ENCODE data around the gene FGB.
"Not testable (repeated sequence)": the region's sequence is repeated elsewhere in the genome, so short reads cannot be mapped to it uniquely, and the experiment has no call there.

Gene FGB

DNA sequence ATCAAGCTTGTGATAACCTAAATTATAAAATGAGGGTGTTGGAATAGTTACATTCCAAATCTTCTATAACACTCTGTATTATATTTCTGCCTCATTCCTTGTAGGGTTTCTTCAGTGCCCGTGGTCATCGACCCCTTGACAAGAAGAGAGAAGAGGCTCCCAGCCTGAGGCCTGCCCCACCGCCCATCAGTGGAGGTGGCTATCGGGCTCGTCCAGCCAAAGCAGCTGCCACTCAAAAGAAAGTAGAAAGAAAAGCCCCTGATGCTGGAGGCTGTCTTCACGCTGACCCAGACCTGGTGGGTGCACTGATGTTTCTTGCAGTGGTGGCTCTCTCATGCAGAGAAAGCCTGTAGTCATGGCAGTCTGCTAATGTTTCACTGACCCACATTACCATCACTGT, 2.9 kb downstream of the FGB start:
- DNase-seq (ENCODE audit: low read depth in 3 of 3) = no peak

DNA sequence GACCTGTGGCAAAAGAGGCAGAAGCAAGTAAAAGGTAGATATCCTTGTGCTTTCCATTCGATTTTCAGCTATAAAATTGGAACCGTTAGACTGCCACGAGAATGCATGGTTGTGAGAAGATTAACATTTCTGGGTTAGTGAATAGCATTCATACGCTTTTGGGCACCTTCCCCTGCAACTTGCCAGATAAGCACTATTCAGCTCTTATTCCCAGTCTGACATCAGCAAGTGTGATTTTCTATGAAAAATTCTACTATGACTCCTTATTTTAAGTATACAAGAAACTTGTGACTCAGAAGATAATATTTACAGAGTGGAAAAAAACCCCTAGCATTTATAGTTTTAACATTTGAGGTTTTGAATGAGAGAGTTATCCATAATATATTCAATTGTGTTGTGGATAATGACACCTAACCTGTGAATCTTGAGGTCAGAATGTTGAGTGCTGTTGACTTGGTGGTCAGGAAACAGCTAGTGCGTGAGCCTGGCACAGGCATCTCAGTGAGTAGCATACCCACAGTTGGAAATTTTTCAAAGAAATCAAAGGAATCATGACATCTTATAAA, 3.9 kb downstream of the FGB start:
- DNase-seq (ENCODE audit: low read depth in 3 of 3) = no peak

DNA sequence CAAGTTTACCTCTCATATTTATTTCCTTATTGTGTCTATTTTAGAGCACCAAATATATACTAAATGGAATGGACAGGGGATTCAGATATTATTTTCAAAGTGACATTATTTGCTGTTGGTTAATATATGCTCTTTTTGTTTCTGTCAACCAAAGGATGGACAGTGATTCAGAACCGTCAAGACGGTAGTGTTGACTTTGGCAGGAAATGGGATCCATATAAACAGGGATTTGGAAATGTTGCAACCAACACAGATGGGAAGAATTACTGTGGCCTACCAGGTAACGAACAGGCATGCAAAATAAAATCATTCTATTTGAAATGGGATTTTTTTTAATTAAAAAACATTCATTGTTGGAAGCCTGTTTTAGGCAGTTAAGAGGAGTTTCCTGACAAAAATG, 6.2 kb downstream of the FGB start:
- DNase-seq (ENCODE audit: low read depth in 3 of 3) = no peak

DNA sequence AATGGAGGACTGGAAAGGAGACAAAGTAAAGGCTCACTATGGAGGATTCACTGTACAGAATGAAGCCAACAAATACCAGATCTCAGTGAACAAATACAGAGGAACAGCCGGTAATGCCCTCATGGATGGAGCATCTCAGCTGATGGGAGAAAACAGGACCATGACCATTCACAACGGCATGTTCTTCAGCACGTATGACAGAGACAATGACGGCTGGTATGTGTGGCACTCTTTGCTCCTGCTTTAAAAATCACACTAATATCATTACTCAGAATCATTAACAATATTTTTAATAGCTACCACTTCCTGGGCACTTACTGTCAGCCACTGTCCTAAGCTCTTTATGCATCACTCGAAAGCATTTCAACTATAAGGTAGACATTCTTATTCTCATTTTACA, 6.8 kb downstream of the FGB start:
- no peak for DNase-seq (ENCODE audit: low read depth in 3 of 3)

DNA sequence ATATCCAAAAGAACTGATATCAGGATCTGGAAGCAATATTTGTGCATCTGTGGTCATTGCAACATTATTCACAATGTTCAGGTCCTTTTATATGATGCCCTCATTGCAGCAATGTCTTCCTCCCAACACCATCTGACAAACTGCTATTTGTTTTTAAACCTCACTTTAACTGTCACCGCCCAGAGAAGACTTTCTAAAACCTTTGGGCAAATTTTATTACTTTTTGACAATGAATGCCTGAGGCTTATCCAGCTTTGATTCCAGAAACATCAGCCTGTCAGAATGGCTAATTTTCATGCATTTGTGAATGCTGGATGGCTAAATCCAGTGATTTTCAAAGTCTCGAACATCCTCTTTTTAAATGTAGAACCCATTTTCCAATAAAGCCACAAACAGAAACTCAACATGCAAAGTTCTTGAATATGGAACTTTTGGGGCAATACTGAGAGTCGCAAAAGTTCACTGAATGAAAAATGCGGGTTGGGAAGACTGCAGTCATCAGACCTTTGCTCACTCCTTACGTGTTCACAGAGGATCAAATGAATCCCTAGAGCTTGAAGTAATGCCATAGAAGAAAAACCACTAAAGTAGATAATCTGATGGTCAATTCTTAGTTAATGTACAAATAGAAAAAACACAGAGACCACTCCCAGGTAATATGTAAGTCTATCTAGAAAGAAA, 10.5 kb downstream of the FGB start:
- no peak for DNase-seq (ENCODE audit: low read depth in 3 of 3)

DNA sequence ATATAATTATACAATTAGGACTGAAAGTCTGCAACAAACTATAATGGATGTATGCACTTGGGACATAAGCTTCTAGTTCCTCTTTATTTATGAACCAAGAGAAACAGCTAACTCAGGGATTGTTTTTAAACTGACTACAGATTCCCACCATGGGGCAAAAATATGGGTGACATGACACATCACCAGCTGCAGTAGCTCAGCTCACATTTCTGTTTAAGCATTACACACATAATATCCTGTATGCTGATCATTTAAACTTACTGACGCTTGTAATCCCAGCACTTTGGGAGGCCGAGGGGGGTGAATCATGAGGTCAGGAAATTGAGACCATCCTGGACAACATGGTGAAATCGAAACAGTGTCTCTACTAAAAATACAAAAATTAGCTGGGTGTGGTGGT, 11.5 kb downstream of the FGB start:
- DNase-seq (ENCODE audit: low read depth in 3 of 3) = no peak

DNA sequence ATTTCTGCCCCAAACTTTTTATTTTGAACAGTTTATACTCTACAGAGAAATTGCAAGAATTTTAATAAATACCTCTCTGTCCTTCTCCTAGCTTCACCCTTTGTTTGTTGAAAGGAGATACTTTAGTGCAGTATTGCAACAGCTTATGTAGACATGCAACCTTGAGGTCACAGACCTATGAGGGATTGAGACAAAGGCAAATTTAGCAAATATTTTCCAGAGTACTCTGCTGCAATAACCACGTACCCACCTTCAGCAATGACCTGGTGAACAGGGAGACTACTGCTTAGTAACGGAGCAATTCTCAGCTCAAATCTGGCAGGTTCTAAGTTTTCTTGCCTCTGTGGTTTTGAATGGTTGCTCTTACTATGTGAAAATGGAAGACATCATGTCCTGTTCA, 14.5 kb downstream of the FGB start:
- no peak for DNase-seq (ENCODE audit: low read depth in 3 of 3)

DNA sequence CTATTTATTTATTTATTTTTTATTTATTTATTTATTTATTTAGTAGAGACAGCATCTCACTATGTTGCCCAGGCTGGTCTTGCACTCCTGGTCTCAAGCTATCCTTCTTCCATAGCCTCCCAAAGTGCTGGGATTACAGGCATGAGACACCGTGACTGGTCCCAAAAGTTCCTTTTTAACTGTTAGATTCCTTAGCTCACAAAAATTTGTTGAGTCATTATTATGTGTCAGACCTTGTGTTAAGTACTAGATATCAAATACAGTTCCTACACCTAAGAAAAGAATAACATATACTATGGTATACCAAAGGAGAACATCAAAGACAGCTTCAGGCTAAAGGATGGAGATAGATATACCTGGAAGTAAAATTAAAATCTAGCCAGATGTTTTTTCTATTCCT, 16.1 kb downstream of the FGB start:
- DNase-seq (ENCODE audit: low read depth in 3 of 3) = no peak

DNA sequence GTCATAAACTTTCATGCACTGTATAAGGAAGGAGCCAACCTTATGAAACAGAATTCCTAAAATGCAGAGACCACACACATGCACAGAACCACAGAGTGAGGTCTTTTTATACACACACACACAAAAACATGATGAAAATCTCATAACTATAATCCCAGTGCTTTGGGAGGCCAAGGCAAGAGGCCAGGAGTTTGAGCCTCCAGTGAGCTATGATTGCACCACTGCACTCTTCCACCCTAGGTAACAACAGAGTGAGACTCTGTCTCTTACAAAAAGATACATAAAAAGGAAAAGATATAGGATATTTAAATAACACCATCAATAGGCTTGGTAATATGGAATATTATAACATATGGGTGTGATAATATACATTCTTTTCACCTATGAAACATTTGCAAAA, 17.1 kb downstream of the FGB start:
- DNase-seq (ENCODE audit: low read depth in 3 of 3) = no peak

DNA sequence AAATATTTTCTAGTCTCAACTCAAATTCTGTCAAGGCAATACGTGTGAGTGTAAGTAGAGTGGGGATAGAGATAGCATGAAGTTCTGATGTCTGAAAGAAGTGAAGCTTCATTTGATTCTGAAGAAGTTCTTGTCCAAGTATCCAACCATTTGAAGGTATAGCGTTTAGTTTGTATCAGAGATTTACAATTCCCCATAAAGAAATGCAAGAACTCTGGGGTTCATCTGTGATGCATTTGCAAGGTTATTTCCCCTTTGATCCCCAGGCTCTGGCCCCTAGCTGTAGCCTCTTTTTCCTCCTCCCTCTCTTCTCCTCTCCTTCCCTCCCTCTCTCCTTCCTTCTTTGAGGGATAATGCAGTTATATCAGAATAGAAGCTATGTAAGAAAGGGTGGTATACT, 19.9 kb downstream of the FGB start:
- DNase-seq (ENCODE audit: low read depth in 3 of 3) = no peak

DNA sequence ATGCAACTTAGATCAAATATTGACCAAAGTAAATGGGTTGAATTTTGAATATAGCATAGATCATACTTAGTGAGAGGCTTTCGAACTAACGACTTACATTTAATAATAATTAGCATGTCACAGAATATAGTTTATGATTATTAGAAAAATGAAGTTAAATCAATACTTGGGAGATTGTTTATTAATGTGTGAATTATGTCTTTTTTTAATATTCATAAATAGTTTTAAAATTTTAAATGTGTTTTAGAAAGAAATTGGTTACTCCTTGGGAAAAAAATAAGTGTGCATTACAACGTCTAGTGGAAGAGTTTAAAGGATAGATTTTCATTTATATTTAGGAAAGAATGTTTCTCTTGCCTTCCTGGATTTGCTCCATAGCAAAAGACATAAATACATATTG, 20.4 kb downstream of the FGB start:
- no peak for DNase-seq (ENCODE audit: low read depth in 3 of 3)

DNA sequence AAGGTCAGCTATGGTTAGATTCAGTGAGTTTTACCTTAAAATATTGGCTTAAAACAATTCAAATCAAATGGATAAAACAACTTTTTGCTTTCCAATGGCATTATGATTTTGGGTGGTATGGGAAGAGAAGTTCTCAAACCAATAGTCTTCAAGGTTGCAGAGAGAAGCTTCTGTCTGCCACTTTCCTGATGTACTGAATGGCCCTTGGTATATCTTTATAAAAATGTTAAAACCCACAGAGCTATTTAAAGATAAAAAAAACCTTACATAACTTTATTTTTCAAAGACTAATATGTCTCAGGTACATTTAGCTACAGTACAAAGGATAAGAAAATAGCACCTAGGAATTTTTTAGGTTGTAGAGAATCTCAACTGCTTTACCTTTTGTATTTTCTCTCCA, 20.9 kb downstream of the FGB start:
- no peak for DNase-seq (ENCODE audit: low read depth in 3 of 3)

DNA sequence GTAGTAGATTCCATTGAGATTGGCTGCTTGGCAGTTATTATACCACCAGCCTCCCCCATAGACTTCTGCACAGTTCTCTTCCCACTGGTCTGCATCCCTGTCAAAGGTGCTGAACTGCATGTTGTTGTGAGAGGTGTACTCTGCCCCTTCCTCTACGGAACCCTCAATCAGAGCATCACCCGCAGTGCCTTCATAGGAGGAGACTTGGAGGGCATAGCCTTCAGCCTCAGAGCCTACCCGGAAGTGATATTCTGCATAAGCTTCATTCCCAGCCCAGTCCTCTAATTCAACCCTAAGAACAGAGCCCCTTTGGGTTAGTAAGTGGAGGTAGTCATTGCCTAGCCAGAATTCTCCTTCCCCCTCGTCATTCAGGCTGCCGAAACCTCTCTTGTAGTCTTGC, 21.4 kb downstream of the FGB start:
- DNase-seq (ENCODE audit: low read depth in 3 of 3) = no peak

DNA sequence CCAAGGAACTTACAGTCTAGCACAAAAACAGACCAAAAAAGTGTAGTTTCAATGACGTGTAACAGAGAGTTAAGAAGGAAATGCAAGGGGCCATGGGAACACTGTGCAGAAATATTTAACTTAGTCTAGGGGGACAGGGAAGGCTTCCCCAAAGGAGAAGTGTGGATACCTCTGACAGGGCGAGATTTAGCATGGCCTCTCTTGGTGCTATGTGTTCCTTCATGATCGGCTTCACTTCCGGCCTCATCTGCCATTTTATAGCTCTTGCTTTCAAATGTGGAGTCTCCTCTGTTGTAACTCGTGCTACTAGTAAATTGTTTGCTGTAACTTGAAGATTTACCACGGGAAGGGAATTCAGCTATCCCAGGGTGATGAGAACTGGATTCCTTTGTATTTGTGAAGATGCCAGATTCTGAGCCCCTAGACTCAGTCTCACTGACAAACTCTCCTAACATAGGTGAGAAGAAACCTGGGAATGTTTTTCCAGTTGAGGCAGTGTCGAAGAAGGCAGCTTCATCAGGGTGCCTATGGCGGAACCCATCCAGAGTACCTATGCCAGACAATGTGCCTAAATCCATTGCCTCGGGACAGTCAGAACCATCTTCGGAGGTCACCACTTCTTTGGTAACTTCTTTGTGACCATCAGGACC, 22.7 kb downstream of the FGB start:
- no peak for DNase-seq (ENCODE audit: low read depth in 3 of 3)

DNA sequence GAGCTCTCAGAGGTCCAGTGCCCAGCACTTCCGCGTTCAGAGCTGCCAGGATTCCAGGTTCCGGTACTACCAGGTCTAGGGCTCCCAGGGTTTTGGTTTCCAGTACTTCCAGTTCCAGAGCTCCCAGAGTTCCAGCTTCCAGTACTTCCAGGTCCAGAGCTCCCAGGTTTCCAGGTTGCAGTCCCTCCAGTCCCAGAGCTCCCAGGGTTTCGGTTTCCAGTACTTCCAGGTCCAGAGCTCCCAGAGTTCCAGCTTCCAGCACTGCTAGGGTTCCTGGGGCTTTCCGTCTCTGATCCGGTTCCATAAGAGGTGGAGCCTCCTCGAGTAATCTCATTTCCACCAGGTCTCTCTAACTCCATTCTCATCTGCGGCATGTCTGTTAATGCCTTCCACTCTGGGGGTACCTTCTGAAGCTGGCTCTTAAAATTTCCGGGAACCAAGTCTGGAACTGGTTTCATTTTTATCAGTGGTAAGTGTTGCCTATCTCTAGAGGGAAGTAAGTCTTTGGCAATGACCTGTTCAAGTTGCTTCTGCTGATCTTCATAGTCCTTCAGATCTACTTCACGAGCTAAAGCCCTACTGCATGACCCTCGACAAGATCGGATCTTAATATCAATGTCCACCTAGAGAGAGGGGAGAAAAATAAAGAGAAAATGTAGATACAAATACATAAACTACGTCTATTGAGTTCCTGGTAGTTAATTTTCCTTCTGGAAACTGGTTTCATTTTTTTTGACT, 23.7 kb downstream of the FGB start:
- no peak for DNase-seq (ENCODE audit: low read depth in 3 of 3)

DNA sequence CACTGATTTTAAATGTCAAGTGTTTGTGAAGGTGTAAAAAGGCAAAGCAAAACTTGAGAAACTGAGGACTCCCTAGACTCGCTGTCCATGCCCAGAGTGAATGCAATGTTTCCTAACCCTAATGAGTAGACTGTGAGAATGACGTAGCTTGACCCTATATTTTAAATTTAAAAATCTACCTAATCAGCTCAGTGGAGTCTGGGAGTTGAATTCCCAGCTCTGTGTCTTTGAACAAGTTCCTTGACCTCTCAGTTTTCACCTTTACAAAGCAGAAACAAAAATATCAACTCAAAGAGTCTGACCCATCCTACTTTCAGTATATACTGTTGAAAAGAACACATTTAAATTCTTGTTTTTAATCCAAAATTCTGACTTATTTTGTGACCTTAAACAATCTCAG, 25.4 kb downstream of the FGB start:
- DNase-seq (ENCODE audit: low read depth in 3 of 3) = no peak

DNA sequence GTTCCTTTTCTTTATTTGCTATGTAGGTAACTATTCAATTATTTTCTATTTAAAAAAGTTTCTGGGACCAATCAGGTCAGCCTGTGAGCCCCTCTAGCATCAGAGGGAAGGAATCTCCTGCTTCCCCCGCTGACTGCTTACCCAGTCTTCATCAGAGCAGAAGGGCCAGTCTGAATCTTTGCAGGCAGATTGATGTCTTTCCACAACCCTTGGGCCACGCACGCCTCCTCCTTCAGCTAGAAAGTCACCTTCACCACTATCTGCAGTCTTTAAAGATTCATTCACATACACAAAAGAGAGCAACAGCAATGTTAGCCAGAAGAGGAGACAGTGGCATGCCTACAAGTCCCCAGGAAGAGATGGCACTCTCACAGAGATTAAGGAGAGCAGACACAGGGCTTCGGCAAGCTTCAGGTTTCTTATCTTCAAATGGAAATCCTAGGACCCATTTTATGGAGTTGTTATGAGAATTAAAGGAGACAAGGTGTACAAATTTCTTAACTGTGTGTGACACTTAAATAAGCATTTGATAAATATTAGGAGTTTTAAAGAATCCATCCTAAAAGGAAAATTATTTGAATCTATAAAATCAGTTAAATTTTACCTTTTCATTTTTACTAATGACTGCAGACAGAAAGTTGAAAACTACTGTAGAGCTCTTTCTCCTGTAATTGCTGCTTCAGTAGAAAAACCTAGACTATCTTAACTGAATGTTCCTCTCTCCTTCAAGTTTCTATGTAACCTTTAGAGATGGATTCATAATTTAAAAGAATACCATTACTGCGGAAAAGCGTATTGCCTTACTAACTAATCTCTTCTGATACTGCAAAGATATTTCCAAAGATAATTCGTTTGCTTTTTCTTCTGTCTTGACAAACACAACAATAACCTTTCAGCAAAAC, 26.7 kb downstream of the FGB start:
- DNase-seq (ENCODE audit: low read depth in 3 of 3) = no peak

DNA sequence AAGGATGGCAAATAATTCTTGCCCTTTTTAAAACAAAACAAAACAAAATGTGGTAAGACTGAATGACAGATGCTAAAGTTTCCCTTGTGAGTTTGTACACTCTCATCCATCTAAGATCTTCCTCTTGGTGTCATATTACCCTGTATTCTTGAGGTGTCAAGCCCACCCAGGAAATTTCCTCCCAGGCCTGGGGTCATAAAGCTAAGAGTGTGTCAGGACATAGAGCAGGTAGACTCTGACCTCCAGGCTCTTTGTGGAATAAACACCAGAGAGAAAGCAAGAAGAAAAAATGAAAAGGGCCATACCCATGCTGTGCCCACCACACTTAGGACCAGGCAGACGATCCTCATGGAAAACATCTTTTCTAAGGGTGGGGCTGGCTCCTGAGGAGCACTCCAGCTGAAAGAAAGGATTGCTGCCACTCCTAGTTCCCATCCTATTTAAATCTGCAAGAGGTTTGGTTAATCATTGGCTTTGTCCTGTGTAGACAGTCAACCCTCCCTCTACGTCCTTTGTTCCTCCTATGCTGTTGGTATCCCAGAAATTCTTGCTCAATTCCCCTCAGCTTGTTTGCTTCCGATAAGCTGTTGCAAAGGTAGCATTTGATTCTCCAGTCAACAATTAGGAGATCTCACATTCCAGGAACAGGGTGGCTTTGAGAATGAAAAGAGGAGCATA, 27.7 kb downstream of the FGB start, which contains the start of gene FGA:
Gene FGA (minus strand): TSS at position 414 of the 678 bp plus-strand sequence. CDS start 55 bp downstream, at position 359.
- DNase-seq (ENCODE audit: low read depth in 3 of 3) = no peak

DNA sequence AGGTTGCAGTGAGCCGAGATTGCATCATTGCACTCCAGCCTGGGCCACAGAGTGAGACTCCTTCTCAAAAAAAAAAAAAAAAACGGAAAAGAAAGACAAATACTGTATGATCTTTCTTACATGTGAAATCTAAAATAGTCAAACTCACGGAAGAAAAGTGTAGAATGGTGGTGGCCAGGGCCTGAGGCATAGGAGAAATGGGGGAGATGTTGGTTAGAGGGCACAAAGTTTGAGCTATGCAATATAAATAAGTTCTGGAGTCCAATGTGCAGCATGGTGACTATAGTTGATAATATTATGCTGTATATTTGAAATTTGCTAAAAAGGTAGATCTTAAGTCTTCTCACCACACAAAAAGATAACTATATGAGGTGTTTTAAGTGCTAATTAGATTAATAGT, 29.1 kb downstream of the FGB start:
- DNase-seq (ENCODE audit: low read depth in 3 of 3) = no peak

DNA sequence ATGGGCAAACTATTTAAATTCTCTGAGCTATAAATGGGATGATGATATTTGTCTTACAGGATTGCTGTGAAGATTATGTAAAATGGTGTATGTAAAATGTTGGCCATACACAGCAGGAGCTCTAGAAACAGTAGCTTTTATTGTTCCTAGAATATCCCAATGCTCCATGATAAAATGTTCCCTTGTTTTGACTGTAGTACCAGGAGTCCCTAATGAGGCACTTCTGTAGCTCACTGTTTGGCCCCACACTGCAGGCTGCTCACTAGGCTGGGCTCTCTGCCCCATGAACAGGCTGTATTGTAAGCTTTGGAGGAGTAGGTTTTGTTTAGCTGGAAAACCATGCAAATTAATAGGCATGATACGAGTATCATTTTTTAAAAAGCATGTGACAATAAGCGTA, 31.1 kb downstream of the FGB start:
- no peak for DNase-seq (ENCODE audit: low read depth in 3 of 3)

DNA sequence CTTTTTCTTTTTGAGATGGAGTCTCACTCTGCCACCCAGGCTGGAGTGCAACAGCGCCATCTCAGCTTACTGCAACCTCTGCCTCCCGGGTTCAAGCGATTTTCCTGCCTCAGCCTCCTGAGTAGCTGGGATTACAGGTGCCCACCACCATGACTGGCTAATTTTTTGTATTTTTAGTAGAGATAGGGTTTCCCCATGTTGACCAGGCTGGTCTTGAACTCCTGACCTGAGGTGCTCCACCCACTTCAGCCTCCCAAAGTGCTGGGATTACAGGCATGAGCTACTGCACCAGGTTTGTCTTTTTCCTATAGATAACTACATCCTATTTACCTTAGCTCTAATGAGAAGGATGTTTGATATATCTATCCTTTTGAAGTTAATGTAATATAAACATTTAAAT, 31.5 kb downstream of the FGB start:
- DNase-seq (ENCODE audit: low read depth in 3 of 3) = not testable (repeated sequence)
